NCI-H1092 treated with DMSO at 0.1 percent for 48 hours (cell line): ENCODE results near the gene CIRBP.

Experiments used
- DNase-seq: peaks from one replicate; lab custom pipeline; 2025; lab: John Stamatoyannopoulos, UW

CIRBP gene

GRCh38 chr19:1280636-1281568 is 11.8 kb downstream of the CIRBP start:
- DNase-seq: no peak

GRCh38 chr19:1281569-1282287 is 12.6 kb downstream of the CIRBP start:
- DNase-seq: no peak

- DNase-seq: no peak
These were observed 13.6 kb downstream of the CIRBP start for GRCh38 chr19:1282588-1283206.

- DNase-seq: no peak
These were observed 14.2 kb downstream of the CIRBP start for GRCh38 chr19:1283207-1283916.

- DNase-seq: no peak
These were observed 14.8 kb downstream of the CIRBP start for GRCh38 chr19:1283917-1284292.

GRCh38 chr19:1284293-1284978 is 15.3 kb downstream of the CIRBP start:
- no peak for DNase-seq

GRCh38 chr19:1284979-1285736 is 16.0 kb downstream of the CIRBP start:
- DNase-seq: no peak

- no peak for DNase-seq
These were observed 16.7 kb downstream of the CIRBP start, which contains the start of gene EFNA2 for GRCh38 chr19:1285737-1286360. EFNA2 (plus strand) TSS chr19:1285873; CDS start chr19:1286169, 296 bp downstream.

- no peak for DNase-seq
These were observed 17.6 kb downstream of the CIRBP start for GRCh38 chr19:1286487-1287353.

- no peak for DNase-seq
These were observed 18.5 kb downstream of the CIRBP start for GRCh38 chr19:1287354-1288225.

GRCh38 chr19:1288226-1288612 is 19.1 kb downstream of the CIRBP start:
- no peak for DNase-seq

GRCh38 chr19:1288833-1289685 is 19.9 kb downstream of the CIRBP start:
- DNase-seq: no peak

GRCh38 chr19:1289686-1290025 is 20.5 kb downstream of the CIRBP start:
- no peak for DNase-seq

- no peak for DNase-seq
These were observed 21.1 kb downstream of the CIRBP start for GRCh38 chr19:1290196-1290702.

GRCh38 chr19:1290703-1291651 is 21.8 kb downstream of the CIRBP start:
- no peak for DNase-seq
